Measurements from ENCODE around the gene SMARCE1. TPM values are rescaled to one million over a fixed set of nuclear protein-coding genes. Genes with fewer than 3 reads are reported as not detected.

Gene SMARCE1
- total and polyA plus RNA-seq, 9 donors = 80.2 to 158 (median 112) TPM

DNA sequence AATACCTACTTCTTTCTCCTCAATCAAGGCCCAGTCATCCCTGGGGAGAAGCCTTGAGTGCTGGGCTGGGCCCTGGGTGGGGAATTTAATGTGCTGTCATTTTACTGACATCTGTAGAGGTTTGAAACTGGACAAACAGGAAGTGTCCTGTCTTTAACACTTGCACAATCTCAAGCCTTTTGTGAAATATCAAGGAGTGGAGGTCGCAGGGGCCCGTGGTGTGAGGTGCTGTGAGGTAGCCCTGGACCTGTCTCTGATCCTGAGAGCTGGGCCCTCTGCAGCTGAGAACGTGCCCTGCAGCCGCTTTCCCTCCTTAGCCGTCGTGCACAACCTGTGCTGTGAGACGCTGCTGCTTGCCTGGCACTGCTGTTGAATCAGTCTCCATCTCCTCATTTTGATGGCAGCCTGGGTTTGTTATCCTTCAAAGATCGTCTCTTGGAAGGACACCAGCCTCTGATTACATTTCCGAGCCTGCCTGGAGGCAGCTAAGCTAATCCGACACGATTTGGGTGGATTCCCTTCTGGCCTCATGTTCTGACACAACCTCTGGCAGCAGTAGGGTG, 29.9 kb downstream of the SMARCE1 start:
- no peak overlapping the region for H3K27ac ChIP-seq
- no peaks in the 10 kb centered on the region for H3K36me3 ChIP-seq
- no peak for DNase-seq
- peaks cover 11% of the 10 kb centered on the region for H3K4me1 ChIP-seq (ENCODE audit: insufficient read depth)
- H3K4me3 ChIP-seq = no peak overlapping the region
- 66 to 81% (median 78%) methylated on average over 11 of the region's 11 CpGs for WGBS, 3 donors
- no peaks in the 10 kb centered on the region for H3K9me3 ChIP-seq
- no peak for TF ChIP-seq EP300 (IDR thresholded peaks at IDR 0.05)
- no peak for TF ChIP-seq CTCF (IDR thresholded peaks at IDR 0.05)
- TF ChIP-seq POLR2A (IDR thresholded peaks at IDR 0.05) = no peak
- no peaks in the 10 kb centered on the region for H3K27me3 ChIP-seq
- intact Hi-C loops (cut with DNase I) = loop anchor here in 1 of 4 donors (5.0 kb wide), 1 partner anchor 175 kb away; no protein-coding TSS in a partner anchor

DNA sequence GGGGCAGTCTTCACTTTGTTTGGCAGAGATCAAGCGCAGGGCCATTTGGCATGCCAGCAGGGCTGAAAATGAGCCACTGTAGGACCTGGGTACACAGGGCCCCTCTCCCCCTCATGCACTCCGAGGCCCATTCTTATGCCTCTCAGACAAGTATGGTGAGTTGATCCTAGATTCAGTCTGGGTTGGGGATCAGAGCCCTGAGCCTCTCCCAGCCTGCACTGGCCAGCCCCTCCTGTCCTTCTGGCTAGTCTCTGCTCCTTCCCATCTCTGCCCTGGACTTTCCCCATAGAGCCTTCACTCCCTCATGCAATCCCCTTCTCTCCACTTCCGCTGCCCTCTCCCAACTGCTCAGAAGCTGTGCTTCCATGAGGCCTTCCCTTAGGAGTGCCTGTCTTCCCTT, 31.0 kb downstream of the SMARCE1 start:
- TF ChIP-seq CTCF (IDR thresholded peaks at IDR 0.05) (no peak), EP300 (IDR thresholded peaks at IDR 0.05) (no peak), POLR2A (IDR thresholded peaks at IDR 0.05) (no peak)
- intact Hi-C loops (cut with DNase I) = loop anchor here in 1 of 4 donors (5.0 kb wide), 1 partner anchor 176 kb away; no protein-coding TSS in a partner anchor
- no peaks in the 10 kb centered on the region for H3K9me3 ChIP-seq
- DNase-seq = no peak
- H3K36me3 ChIP-seq = no peaks in the 10 kb centered on the region
- no peaks in the 10 kb centered on the region for H3K27me3 ChIP-seq
- no peak overlapping the region for H3K4me3 ChIP-seq
- peaks cover 11% of the 10 kb centered on the region for H3K4me1 ChIP-seq (ENCODE audit: insufficient read depth)
- no peak overlapping the region for H3K27ac ChIP-seq
- 82 to 92% (median 85%) methylated on average over 3 of the region's 3 CpGs for WGBS, 3 donors

- Histone ChIP-seq H3K36me3 (no peaks in the 10 kb centered on the region), H3K4me3 (no peak overlapping the region), H3K27me3 (no peaks in the 10 kb centered on the region), H3K27ac (no peak overlapping the region), H3K4me1 (ENCODE audit: insufficient read depth) (peaks cover 9% of the 10 kb centered on the region), H3K9me3 (no peaks in the 10 kb centered on the region)
- intact Hi-C loops (cut with DNase I) = loop anchor here in 1 of 4 donors (5.0 kb wide), 1 partner anchor 176 kb away; no protein-coding TSS in a partner anchor
- TF ChIP-seq CTCF (IDR thresholded peaks at IDR 0.05) = no peak
- TF ChIP-seq POLR2A (IDR thresholded peaks at IDR 0.05) = no peak
- no peak for TF ChIP-seq EP300 (IDR thresholded peaks at IDR 0.05)
- 51 to 60% (median 58%) methylated on average over 10 of the region's 10 CpGs for WGBS, 3 donors
- DNase-seq = peak in 1 of 5 donors; percentile 53
Measured at GRCh38 chr17:40615841-40616476, 31.7 kb downstream of the SMARCE1 start.

DNA sequence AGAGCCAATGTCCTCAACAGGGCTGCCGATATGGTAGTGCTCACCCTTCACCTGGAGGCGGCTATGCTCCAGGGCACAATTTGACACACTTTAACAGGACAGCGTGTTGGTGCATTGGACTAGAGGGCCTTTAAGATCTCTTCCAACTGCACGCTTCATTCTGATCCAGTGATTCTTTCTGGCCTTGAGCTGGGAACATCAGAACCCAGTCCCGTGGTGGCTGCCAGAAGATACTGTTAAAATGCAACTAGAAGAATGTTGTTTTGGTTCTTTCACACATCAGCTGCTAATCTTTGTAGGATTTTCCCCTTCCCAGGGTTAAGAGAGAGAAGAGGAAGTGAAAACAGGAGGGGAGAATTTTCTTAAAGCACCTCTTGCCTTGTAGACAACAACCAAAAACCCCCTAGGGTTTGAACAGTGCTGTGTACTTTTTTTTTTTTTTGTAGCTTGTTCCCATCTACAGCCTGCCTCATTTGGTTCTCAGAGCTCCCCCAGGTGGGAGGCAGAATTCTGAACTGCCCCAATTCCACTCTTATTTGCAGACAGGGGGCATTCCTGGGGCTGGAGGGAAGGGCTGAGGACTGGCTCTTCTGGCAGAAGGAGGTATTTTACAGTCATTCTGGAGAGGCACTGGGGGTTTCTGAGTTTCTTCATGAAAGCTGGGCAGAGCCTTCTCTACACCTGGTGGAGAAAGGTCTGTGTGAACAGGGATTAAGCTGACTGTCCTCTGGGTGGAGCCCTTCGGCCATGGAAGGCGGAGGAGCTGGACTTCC, 32.4 kb downstream of the SMARCE1 start:
- DNase-seq = peak in 4 of 5 donors; percentile 45 to 72 (median 60)
- intact Hi-C loops (cut with DNase I) = loop anchor here in 1 of 4 donors (5.0 kb wide), 1 partner anchor 177 kb away; no protein-coding TSS in a partner anchor
- WGBS, 3 donors = 19 to 29% (median 21%) methylated on average over 7 of the region's 7 CpGs

More for the DNA sequence above, 32.4 kb downstream of the SMARCE1 start:
- peak in 2 of 3 donors; percentile 31 to 33 for TF ChIP-seq CTCF (IDR thresholded peaks at IDR 0.05)
- no peak for TF ChIP-seq POLR2A (IDR thresholded peaks at IDR 0.05)
- Histone ChIP-seq H3K36me3 (no peaks in the 10 kb centered on the region), H3K9me3 (no peaks in the 10 kb centered on the region), H3K27me3 (no peaks in the 10 kb centered on the region), H3K4me3 (no peak overlapping the region), H3K4me1 (ENCODE audit: insufficient read depth) (peaks cover 9% of the 10 kb centered on the region), H3K27ac (no peak overlapping the region)

All from ovary (tissue), 9 donors.